Adipose tissue (tissue), 3 donors: Measurements from ENCODE around the gene USP13. TPM values are rescaled to one million over a fixed set of nuclear protein-coding genes. Genes with fewer than 3 reads are reported as not detected.
A peak's percentile ranks its signal among the peaks of the same experiment; 100 is the strongest.

Experiments used
- H3K27ac ChIP-seq: one replicate; pipeline ENCODE4 v1.5.1; 2013; ENCODE audit warnings: low read depth, low read length
- WGBS, 3 donors: extraction: QIAGEN DNeasy Blood & Tissue Kit; methylation state at CpG; one replicate each; pipeline ENCODE4 v1.1.7; 2013; 5-methylcytosine and 5-hydroxymethylcytosine counted together
- polyA plus RNA-seq, 3 donors: library from polyadenylated mRNA; stranded (reverse); fragments of 200-250 nt; gene quantifications; one replicate each; pipeline ENCODE4 v1.2.3, GENCODE V29; 2013
- donor health status: healthy with polysubstance abuse.
- donor health status: Bipolar disorder and iron deficiency.
- donor health status: healthy.

The USP13 gene
- polyA plus RNA-seq, 3 donors: 2.6 to 5.3 (median 5.3) TPM

DNA sequence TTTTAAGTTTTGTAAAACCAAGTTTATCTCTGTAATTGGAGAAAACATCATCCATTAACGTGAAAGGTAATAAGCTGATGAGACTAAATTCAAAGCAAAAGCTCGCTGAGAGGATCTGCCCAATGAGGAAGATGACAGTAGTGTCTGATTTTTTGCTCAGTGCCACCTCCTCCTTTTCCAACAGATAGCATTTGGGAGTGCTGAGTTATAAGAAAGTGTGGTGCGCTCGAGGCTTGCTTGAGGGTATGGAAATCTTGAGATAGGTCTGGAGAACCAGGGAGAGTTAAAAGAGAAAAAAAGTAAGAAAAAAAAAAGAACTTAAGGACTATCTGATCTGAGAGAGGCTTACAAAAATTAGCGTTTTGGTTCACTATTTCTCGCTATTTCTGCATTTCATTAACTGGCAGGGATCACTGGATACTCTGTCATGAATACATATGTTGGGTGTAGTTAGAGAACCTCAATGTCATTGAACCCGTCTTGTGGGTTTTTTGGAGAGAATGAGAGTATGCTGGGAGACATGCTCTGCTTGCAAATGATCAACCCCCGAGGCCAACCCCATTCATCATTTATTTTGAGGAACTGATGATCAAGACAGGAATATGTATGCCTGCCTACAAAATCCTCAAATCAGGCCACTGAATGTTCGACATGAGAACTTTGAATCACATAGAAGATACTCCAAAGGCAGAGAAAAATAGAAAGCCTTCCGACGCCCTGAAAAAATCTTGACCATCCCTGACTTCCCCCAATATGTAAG is 973 bp upstream of the USP13 start:
- whole genome bisulfite sequencing, 3 donors: 47 to 49% (median 48%) methylated on average over 11 of the region's 11 CpGs
- H3K27ac ChIP-seq: no peak overlapping the region

DNA sequence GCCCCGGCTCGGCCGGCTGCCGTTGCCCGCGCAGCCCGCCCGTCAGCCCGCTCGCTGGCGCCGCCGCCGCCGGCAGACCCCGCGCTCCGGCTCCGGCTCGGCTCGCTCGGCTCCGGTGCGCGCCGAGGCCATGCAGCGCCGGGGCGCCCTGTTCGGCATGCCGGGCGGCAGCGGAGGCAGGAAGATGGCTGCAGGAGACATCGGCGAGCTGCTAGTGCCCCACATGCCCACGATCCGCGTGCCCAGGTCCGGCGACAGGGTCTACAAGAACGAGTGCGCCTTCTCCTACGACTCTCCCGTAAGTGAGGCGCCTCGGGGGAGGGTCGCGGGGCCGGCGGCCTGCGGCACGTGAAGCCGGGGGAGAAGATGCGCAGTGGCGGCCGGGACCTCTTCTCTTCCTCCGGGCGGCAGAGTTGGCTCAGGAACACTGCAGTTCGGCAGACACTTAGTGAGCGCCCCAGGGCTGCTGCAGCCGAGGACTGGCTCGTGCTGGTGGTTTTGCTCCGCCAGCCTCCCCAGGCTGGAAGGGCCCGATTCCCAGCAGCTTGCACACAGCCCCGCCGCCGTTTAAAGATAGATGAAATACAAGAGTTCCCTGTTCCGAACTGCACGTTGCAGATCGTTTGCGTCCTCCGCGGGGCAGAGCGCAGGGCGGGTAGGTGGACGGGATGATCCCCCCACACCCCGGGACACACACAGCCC is 407 bp downstream of the USP13 start:
- peak overlapping the region; percentile 35 for H3K27ac ChIP-seq
- WGBS, 3 donors: 0% methylated on average over 62 to 77 of the region's 77 CpGs

DNA sequence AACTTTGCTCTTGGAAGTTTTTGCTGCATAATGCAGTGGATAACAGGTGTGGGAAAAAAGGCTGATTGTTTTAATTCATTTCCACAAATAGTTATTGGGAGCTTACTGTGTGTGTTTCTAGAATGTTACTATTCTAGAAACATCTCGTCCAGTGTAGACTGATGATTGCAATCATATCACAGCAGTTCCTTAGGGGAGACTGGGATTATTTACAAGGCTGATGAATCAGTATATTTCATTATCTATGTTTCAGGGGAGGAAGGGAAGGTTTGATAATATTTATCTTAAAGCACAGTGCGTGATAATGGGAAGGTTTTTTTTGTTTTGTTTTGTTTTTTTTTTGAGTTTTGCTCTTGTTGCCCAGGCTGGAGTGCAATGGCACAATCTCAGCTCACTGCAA is 2.4 kb downstream of the USP13 start:
- no peak overlapping the region for H3K27ac ChIP-seq
- WGBS, 3 donors: 80 to 92% (median 82%) methylated on average over 2 of the region's 2 CpGs

- no peak overlapping the region for H3K27ac ChIP-seq
- 87 to 92% (median 89%) methylated on average over 2 of the region's 2 CpGs for WGBS, 3 donors
Measured at GRCh38 chr3:179658606-179659005, 5.8 kb downstream of the USP13 start.

- H3K27ac ChIP-seq: no peak overlapping the region
- 83 to 92% (median 92%) methylated on average over 3 of the region's 3 CpGs for WGBS, 3 donors
Measured at GRCh38 chr3:179660872-179661271, 8.0 kb downstream of the USP13 start.

DNA sequence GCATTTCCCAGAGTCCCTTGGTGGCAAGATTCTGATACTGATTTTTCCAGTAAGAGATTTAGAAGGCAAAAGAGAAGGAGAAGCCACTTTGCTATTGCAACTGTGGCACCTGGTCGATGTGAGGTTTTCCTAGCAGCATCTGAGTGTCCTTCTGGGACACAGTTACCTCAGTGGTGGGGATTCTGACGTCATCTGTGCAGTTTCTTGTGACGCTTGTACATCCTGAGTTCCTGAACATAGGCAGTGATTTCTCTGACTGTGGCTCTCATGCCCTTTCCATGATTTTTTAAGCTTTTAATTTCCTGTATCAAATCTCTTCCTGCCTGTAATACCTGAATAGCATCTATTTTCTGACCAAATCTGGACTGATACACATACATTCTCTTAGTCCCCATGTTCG is 8.9 kb downstream of the USP13 start:
- 72 to 82% (median 75%) methylated on average over 4 of the region's 4 CpGs for WGBS, 3 donors
- H3K27ac ChIP-seq: no peak overlapping the region

- no peak overlapping the region for H3K27ac ChIP-seq
- WGBS, 3 donors: 71 to 98% (median 83%) methylated on average over 1 of the region's 1 CpG
Measured at GRCh38 chr3:179663093-179663492, 10.3 kb downstream of the USP13 start.

GRCh38 chr3:179666030-179666429 is 13.2 kb downstream of the USP13 start:
- H3K27ac ChIP-seq: no peak overlapping the region
- 51 to 80% (median 57%) methylated on average over 1 of the region's 1 CpG for WGBS, 3 donors

DNA sequence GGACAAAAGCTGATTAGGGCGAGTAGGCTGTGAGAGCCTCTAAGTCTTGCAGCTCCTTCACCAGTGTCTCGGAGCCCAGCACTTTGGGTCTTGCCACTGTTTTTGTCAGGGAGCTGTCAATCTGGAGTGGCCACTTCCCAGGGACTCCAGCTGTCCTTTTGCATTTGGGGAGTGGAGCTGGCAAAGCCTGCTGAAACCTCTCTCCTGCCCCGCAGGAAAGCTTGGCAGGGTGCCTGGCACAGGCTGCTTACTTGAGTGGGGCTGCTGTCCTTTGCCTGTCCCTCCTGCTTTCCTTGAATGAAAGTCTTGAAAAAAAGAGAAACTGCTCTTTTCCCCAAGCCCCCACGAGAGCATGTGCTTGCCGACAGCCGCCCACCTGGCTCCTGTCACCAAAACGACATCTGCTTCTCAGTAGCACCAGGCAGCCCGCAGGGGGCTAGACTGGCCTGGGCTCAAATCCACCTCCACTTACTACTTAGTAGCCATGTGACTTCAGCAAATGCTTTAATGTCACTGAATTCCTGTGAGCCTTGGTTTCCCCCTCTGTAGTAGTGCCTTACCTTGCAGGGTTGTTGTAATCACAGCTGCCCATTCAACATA is 13.7 kb downstream of the USP13 start:
- WGBS, 3 donors: 47 to 66% (median 56%) methylated on average over 8 of the region's 8 CpGs
- H3K27ac ChIP-seq: no peak overlapping the region

DNA sequence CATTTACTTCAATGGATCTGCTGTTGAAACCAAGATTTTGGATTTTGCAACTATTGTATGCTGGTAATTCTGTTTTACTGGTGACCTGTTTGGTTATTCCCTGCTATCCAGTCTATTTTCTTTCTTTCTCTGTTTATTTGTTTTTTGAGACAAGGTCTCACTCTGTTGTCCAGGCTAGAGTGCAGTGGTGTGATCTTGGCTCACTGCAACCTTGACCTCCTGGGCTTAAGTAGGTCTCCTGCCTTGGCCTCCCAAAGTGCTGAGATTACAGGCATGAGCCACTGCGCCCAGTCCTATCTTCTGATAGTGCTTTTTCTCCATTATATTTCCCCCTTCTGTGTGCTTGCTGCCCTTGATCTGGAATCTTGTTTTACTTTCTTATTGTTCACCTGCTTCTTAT is 15.6 kb downstream of the USP13 start:
- WGBS, 3 donors: 75 to 100% (median 97%) methylated on average over 1 of the region's 1 CpG

DNA sequence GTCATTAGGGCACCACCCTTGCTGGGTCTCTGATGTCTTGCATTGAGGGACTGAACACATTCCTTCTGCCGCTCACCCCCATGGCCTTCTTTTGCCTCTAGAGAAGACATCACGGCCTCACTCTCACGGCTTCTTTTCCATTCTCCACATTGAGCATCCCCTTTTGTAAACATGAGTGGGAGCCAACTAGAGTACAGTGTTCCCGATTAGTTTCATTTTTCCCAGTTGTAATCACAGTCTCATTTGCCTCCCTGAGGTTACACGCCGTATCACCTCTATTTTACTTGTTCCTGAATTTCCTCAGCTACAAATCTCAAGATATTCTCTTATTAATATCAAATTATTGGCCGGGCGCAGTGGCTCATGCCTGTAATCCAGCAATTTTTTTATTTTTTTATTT is 17.5 kb downstream of the USP13 start:
- 54 to 87% (median 71%) methylated on average over 8 of the region's 8 CpGs for WGBS, 3 donors
- H3K27ac ChIP-seq: no peak overlapping the region

More for the DNA sequence above, 15.6 kb downstream of the USP13 start:
- H3K27ac ChIP-seq: no peak overlapping the region

DNA sequence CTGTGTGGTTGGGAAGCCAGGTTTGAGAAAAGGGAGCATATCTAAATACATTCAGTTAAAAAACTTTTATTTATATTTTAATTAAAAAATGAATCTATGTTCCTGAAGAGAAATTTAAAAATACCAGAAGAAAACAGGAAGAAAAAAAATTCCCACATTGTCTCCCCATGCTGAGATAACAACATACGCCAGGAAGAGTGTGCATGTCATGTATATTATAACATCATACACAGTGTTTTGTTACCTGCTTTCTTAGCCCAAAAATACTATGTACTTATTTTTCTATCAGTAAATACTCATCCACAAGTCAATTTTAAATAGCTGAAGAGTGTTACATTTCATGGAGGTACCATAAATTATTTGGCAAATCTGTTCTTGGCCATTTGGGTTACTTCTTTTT is 18.5 kb downstream of the USP13 start:
- no peak overlapping the region for H3K27ac ChIP-seq

DNA sequence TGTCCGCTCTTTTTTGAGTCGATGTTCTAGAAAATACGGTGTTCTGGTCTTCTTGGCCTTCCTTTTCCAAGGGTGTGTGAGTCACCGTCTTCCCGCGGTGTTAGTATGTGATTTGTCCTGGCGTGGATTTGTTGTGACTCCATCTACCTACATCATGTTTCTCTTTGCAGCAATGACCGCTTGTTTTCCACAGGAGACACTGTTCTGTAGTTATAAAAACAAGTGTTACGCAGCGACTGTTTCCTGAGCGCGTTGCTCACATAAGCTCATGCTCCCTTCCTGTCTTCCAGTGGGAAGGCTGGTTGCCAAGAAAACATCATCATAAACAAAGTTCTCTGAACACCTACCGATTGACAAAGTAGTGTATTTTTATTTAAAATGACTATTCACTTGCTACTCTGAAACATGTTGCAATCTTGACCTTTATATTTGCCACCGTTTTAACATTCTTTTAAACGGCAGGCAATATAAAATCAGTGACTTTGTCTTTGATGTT is 19.0 kb downstream of the USP13 start:
- 69 to 81% (median 72%) methylated on average over 15 of the region's 15 CpGs for WGBS, 3 donors
- no peak overlapping the region for H3K27ac ChIP-seq

More for the DNA sequence above, 18.5 kb downstream of the USP13 start:
- 85 to 89% (median 85%) methylated on average over 1 of the region's 1 CpG for WGBS, 3 donors

DNA sequence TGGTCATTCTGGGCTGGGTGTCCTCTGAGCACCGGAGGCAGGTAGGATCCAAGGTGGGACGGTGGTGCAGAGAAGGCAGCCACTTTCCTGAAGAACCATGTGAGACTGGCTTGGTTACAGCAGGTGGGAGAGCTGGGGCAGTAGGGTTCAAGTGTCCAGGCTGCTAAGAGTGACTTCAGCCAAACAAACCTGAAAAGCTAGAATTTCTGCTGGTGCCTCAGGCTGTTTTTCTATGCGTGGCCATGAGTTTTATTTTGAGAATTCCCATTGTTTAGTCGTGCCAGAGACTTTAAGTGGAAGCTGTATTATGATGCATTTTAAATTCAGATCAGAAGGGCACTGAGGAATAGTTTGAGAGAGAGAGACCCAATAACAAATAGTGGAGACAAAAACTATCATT is 20.1 kb downstream of the USP13 start:
- H3K27ac ChIP-seq: no peak overlapping the region
- WGBS, 3 donors: 68 to 92% (median 79%) methylated on average over 4 of the region's 4 CpGs

DNA sequence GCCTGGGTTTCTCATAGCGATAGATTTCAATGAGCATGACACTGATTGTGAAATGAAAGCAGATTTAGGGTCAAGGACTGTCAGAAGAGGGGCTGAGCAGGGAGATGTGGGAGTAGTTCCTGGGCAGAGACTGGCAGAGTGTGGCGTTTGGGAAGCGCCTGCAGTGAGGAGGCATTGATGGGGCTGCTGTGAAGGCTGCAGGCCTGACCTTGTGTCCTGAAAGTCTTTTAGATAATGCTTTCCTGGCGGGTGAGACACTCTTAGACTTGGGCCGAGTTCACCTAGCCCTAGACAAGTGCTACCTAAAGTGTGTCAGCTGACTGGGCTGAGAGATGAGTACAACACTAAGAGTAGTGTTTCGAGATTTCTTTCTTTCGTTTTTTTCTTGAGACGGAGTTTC is 20.7 kb downstream of the USP13 start:
- H3K27ac ChIP-seq: no peak overlapping the region
- WGBS, 3 donors: 92 to 96% (median 95%) methylated on average over 8 of the region's 8 CpGs

GRCh38 chr3:179676081-179676480 is 23.2 kb downstream of the USP13 start:
- no peak overlapping the region for H3K27ac ChIP-seq
- WGBS, 3 donors: 96 to 97% (median 97%) methylated on average over 5 of the region's 5 CpGs

- H3K27ac ChIP-seq: no peak overlapping the region
Measured at GRCh38 chr3:179677884-179678283, 25.0 kb downstream of the USP13 start.

DNA sequence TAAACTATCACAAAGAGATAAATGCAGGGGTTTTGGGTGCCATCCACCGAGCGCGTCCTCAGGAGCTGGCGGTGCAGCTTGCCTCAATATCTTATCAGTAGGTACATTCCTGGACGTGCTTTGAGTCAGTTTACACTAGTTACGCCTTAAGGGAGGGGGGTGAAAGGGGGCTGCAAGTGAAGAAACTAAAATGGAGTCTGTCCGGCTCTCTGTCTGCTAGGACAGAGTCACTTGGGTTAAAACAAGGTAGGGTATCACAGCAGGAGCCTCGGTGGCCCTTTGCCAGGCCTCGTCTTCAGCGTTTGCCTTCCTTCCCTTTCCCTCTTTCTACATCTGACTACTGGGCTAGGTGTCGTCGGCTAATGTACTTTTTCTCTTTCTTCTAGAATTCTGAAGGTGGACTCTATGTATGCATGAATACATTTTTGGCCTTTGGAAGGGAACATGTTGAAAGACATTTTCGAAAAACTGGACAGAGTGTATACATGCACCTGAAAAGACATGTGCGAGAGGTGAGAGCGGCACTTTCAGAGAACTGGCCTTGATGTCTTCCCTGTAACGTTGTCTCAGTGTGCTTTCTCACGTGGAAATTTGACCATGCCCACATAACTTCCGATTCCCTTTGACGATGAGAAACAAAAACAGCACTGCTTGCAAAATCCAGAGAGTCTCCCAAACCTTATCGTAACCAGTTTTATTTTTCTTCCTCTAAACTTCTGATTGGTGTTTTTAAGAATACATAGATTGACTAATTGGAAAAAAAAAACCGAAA is 28.8 kb downstream of the USP13 start:
- no peak overlapping the region for H3K27ac ChIP-seq

More at GRCh38 chr3:179677884-179678283, 25.0 kb downstream of the USP13 start:
- WGBS, 3 donors: 66 to 82% (median 79%) methylated on average over 2 of the region's 2 CpGs

More for the DNA sequence above, 28.8 kb downstream of the USP13 start:
- WGBS, 3 donors: 58 to 73% (median 62%) methylated on average over 21 of the region's 21 CpGs
